ENCODE measurements around the gene EVI5L.
A peak's percentile ranks its signal among the peaks of the same experiment; 100 is the strongest.

EVI5L gene

DNA sequence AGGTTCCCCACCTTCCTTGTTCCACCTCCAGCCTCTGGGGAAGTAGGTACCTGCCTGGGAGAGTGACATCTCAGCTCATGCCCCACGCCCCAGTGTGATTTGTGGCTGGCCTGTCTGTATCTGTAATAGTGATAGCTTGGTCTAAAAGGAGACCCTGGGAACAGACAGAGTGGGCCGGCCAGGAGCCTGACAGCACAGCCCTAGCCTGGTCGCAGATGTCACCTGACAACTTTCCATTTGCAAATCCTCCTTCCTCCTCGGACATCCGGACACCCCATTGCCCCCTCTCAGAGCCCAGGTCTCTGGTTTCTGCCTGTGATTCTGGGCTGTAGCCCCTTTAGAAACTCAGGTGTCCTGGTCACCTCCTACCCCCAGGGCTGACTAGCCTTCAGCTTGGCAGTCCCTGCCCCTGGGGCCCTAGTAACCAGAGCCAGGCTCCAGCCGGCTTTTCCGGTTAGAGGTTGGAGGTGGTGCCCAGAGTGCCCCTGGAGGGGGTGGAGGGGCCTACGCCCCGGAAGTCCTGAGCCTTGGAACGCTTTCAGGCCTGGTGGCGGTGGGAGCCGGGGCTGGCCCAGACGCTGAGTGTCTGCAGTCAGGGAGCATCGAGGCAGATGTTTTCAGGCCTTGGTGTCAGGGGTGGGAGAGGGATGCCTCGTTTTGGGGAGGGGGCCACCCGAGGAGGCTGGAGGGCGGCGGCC is 64.7 kb downstream of the EVI5L start:
- no peak for DNase-seq (ENCODE audit: extremely low read depth in 1 of 2, low read depth in 1 of 2)

DNA sequence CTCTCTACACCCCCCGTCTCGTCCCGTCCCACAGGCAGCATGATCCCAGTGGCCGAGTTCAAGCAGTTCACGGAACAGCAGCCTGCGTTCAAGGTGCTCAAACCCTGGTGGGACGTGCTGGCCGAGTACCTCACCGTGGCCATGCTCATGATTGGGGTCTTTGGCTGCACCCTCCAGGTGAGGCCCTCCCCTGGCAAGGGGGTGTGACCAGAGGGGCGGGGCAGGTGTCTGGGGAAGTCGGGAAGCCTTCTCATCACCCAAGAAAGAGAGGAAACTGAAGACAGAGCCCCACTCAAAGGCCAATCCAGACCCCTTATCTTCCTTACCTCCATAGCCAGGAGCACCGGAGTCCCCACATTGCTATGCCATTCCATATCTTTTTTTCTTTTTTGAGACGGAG is 65.5 kb downstream of the EVI5L start:
- no peak for DNase-seq (ENCODE audit: extremely low read depth in 1 of 2, low read depth in 1 of 2)

DNA sequence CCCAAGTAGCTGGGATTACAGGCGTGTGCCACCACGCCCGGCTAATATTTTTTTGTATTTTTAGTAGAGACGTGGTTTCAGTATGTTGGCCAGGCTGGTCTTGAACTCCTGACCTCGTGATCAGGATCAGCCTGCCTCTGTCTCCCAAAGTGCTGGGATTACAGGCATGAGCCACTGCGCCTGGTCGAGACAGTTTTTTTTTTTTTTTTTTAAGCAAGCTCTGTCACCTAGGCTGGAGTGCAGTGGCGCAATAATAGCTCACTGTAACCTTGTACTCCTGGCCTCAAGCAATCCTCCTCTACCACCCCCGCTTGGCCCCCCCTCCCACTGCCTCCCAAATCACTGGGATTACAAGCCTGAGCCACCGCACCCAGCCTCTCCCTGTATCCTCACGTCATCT is 67.3 kb downstream of the EVI5L start:
- DNase-seq (ENCODE audit: extremely low read depth in 1 of 2, low read depth in 1 of 2), result no peak

DNA sequence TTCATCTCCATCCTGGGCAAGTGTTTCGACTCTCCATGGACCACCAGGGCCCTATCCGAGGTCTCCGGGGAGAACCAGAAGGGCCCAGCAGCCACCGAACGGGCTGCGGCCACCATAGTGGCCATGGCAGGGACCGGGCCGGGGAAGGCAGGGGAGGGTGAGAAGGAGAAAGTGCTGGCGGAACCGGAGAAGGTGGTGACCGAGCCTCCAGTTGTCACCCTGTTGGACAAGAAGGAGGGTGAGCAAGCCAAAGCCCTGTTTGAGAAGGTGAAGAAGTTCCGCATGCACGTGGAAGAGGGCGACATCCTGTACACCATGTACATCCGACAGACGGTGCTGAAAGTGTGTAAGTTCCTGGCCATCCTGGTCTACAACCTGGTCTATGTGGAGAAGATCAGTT is 68.9 kb downstream of the EVI5L start:
- DNase-seq (ENCODE audit: extremely low read depth in 1 of 2, low read depth in 1 of 2), result no peak

DNA sequence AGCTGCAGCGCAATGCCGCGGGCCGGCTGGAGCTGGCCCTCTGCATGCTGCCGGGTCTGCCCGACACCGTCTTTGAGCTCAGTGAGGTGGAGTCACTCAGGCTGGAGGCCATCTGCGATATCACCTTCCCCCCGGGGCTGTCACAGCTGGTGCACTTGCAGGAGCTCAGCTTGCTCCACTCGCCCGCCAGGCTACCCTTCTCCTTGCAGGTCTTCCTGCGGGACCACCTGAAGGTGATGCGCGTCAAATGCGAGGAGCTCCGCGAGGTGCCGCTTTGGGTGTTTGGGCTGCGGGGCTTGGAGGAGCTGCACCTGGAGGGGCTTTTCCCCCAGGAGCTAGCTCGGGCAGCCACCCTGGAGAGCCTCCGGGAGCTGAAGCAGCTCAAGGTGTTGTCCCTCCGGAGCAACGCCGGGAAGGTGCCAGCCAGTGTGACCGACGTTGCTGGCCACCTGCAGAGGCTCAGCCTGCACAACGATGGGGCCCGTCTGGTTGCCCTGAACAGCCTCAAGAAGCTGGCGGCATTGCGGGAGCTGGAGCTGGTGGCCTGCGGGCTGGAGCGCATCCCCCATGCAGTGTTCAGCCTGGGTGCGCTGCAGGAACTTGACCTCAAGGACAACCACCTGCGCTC is 69.8 kb downstream of the EVI5L start:
- no peak for DNase-seq (ENCODE audit: extremely low read depth in 1 of 2, low read depth in 1 of 2)

DNA sequence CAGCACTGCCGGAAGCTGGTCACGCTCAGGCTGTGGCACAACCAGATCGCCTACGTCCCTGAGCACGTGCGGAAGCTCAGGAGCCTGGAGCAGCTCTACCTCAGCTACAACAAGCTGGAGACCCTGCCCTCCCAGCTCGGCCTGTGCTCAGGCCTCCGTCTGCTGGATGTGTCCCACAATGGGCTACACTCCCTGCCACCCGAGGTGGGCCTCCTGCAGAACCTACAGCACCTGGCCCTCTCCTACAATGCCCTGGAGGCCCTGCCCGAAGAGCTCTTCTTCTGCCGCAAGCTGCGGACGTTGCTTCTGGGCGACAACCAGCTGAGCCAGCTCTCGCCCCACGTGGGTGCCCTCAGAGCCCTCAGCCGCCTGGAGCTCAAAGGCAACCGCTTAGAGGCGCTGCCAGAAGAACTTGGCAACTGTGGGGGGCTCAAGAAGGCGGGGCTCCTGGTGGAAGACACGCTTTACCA is 70.4 kb downstream of the EVI5L start:
- no peak for DNase-seq (ENCODE audit: extremely low read depth in 1 of 2, low read depth in 1 of 2)

DNA sequence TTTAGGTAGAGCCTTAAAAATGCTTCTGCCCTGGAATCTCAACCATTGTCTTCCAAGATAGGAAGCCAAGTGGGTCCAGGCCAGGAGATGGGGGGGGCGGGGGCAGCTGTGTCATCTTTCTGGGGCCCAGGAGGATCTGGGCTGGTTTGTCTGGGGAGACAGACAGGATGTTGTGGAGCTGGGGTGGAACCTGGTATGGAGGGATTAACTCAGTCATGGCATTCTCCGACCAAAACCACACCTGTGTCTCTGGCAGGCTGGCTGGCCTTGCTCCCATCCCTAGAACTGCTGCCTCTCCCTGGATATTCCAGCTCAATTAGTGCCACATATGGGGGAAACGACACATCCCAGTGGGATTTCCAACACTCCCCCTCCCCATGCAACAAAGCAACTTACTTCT is 70.9 kb downstream of the EVI5L start:
- DNase-seq (ENCODE audit: extremely low read depth in 1 of 2, low read depth in 1 of 2), result no peak

DNA sequence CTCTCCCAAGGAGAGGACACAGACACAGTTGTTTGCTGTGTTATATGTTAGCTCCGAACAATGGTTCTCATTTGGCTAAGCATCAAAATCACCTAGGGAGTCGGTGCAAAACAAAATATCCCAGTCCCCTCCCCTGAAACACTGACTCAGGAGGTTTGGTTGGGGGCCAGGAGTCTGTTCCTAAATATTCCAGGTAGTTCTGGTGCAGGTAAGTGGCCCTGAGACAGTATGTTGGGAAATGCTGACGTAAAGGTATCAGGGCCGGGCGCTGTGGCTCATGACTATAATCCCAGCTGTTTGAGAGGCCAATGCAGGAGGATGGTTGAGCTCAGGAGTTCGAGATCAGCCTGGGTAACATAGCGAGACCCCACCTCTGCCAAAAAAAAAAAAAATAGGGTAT is 71.3 kb downstream of the EVI5L start:
- no peak for DNase-seq (ENCODE audit: extremely low read depth in 1 of 2, low read depth in 1 of 2)

DNA sequence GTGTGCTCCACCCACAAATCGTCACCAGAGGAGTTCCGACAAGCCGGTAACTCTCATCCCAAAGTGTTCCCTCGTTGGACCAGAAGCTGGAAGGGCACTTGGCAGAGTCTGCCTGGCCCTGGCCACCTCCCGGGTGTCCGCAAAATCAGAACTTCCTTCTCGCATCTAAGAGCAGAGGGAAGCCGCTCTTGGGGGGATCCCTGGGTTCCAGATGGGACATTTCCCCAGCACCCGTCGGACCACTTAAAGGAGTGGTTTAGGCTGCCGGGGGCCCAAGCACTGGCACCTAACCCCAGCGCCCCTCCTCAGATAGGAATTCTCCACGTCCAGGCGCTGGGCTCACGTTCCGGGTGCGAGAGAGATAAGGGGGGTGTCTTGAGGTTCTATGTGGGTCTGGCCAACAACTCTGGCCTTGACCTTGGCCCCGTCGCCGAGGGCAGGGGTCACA is 72.8 kb downstream of the EVI5L start:
- DNase-seq (ENCODE audit: extremely low read depth in 1 of 2, low read depth in 1 of 2), result no peak

DNA sequence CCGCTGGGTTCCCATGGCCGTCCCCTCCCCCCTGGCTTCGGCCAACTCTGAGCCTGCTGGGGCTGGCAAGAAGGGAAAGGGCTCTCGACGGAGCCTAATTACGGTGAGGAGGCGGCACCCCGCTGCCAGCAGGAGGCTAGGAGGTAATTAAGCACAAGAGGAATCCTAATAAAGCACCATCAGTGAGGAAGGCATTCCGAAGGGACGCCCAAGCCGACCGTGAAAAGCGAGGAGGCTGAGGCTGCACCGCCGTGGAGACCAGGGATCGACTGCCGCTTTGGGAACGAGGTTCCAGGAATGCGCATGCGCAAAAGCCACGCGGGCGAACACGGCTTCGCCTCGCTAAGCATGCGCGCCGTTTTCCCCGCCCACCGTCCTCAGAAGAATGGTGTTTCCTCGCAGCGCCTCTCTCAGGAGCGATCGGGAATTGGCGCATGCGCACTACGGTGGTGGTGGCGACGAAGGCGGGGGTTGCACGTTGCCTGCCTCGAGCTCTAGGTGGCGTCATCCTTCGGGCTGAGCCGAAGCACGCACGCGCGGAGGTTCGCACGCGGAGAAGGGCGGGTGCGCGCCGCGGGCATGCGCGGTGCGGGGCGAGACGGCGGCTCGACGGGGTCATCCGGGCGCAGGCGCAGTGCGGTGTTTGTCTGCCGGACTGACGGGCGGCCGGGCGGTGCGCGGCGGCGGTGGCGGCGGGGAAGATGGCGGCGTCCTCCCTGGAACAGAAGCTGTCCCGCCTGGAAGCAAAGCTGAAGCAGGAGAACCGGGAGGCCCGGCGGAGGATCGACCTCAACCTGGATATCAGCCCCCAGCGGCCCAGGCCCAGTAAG is 73.4 kb downstream of the EVI5L start, which contains the start of gene MAP2K7:
Gene MAP2K7 (plus strand): TSS at position 634 of the 830 bp plus-strand sequence. CDS start 68 bp downstream, at position 702.
- peak; percentile 100 for DNase-seq (ENCODE audit: extremely low read depth in 1 of 2, low read depth in 1 of 2)

DNA sequence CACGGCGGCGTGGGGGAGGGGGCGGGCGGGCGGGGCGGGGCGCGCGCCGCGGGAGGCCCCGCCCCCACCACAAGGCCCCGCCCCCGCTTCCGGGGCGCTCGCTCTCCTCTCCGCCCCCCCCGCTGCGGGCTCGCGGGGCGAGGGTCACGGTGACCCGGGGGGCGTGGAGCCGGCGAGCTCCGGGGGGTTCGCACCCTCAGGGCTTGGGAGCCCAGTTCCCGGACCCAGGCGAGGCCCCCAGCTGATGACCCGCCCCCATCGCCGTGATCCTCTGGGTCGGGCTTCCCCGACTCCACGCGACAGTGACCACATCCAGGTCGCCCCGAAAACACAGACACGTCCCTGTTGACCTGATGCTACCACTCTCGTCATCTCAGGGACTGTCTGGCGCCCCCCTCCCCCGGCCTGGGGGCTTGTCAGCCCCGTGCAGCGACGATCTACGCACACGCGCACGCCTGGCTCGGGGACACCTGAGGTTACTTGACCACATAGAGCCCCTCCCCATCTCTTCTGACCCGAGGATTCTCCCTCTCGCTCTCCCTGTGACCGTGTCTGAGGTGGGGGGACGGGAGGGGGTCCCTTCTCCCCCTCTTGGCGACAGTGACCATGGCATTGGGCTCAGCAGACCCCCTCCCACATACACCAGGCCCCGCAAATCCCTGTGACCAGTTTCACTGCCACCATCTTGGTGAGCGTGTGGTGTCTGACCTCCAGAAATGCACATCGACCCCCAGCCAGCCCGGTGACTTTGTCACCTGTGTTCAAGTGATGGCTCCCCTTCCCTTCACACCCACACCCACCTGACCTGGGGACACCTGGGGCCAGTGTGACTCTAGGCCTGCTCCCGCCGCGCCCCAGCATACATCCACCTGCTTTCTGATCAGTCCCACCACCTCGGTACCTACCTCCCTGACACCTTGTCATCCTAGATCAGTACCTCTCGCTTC is 74.3 kb downstream of the EVI5L start:
- peak in 1 of 2 donors; percentile 45 for DNase-seq (ENCODE audit: extremely low read depth in 1 of 2, low read depth in 1 of 2)

DNA sequence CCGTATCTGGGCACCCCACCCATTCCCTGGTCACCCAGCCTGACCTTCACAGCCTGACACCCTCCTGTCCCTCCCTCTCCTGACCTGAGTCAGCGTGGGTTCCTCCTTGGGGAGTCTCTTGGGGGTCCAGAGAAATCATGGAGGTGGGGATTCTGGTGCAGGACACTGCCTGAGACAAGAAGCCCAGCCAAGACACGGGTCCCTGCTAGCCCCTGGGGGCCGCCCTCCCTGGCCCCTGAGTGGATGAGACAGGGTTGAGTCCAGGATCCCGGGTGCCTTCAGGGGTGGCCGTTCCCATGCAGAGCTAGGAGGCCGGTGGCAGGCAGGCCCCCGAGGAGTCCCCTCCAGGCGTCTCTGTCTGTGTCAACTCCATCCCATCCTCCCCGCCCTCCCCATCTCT is 75.2 kb downstream of the EVI5L start:
- DNase-seq (ENCODE audit: extremely low read depth in 1 of 2, low read depth in 1 of 2), result no peak

DNA sequence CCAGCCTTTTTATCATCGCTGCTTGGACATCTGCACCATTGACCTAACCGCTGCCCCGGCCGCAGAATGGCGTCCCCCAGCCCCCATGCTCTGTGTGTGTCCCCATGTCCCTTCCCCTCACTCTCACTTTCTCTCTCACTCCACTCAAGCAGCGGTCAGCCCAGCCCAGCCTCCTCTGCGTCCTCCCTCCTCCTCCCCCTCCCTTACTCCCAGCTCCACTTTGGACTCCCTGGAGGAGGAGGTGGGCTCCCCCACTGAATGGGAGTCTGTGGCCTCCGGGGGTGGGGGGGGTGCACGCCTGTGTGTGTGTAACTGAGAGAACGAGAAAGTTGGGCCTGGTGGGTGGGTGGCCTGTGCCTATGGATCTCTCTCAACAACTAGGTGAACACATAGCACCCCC is 75.8 kb downstream of the EVI5L start:
- DNase-seq (ENCODE audit: extremely low read depth in 1 of 2, low read depth in 1 of 2), result no peak

DNA sequence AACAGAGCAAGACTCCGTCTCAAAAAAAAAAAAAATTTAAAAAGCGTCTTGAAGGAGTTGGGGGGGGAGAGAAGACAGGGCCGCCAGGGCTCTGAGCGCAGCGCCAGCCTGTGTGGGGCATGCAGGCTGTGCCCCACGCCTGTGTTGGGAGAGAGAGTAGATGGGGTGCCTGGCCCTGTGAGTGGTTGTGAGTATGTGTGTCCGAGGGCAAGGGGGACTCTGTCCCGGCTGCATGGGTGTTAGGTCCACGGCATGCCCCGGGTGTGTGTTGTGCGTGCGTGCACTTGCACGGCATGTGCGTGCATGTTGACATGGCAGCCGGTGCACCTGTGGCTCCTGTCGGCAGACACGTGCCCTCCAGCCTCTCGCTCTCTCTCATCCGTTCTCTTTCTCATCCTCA is 77.1 kb downstream of the EVI5L start:
- no peak for DNase-seq (ENCODE audit: extremely low read depth in 1 of 2, low read depth in 1 of 2)

DNA sequence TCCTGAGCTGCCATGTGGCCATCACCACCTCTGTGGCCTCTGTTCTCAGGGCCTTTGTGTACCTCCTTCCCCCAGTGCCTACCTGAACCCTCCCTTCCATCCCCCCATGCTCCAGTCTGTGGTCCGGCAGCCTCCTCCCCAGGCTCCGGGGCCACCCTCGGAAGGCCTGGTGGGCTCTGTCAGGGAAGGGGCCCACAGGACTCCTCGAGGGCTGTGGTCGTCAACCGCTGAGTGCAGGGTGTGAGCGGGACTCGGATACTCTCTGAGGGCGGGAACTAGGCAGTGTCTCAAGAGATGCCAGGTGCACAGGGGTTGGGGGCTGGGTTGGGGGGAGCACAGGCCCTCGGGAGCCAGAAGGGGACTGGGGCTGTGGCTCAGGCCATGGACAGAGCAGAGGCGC is 77.5 kb downstream of the EVI5L start:
- no peak for DNase-seq (ENCODE audit: extremely low read depth in 1 of 2, low read depth in 1 of 2)

DNA sequence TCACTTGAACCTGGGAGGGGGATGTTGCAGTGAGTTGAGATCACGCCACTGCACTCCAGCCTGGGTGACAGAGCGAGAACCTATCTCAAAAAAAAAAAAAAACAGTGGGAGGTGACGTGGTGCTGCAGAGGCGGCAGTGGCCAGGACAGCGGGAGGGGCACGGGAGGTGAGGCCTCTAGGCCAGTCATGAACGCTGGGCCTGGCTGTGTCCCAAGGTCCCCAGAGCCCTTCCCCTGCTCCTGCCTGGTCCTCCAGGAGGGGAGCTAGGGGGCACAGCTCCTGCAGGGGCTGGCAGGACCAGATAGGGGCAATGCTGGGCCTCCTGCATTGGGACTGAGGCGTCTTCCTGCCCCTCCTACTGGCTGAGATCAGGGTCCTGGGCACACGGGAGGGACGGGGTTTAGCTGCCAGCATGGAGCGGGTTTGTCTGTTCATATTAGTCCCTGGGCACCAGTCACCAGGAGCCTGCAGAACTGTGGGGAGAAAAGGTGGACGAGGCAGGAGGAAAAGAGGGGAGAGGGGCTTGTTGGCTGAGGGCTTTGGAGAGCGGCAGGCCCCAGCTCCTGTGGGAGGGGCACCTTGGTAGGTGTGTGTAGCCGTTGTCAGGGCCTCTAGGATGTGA is 78.2 kb downstream of the EVI5L start:
- no peak for DNase-seq (ENCODE audit: extremely low read depth in 1 of 2, low read depth in 1 of 2)

DNA sequence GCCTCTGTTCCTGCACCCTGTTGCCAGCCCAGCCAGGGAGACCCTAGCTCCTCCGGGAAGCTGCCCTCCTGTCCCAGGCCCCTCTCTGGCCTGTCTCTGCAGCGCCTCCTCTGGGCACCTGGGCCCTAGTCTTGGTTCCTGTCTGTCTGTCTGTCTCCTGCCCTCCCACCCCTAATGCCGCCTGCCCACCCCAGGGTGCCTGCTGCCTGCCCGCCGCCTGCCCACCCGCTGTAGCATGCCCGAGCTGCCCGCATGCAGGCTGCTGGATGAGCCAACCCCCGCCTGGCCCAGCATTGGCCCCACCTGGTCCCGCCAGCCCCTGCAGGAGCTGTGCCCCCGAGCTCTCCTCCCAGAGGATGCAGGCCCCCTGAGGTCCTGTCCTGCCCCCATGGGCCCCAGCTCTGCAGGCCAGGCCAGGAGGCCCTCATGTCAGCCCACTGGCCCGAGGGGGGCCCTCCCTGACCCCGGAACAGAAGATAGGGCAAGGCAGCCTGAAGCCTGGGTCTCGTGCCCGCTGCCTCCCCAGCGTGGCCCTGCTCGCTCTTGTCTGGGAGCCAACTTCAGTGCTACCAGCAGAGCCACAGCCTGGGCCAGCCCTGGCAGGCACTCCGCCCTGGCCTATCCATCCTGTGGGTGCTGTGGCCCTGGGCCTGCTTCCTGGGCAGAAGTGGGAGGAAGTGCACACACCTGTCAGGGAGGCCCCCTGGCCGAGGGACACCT is 78.9 kb downstream of the EVI5L start:
- no peak for DNase-seq (ENCODE audit: extremely low read depth in 1 of 2, low read depth in 1 of 2)

DNA sequence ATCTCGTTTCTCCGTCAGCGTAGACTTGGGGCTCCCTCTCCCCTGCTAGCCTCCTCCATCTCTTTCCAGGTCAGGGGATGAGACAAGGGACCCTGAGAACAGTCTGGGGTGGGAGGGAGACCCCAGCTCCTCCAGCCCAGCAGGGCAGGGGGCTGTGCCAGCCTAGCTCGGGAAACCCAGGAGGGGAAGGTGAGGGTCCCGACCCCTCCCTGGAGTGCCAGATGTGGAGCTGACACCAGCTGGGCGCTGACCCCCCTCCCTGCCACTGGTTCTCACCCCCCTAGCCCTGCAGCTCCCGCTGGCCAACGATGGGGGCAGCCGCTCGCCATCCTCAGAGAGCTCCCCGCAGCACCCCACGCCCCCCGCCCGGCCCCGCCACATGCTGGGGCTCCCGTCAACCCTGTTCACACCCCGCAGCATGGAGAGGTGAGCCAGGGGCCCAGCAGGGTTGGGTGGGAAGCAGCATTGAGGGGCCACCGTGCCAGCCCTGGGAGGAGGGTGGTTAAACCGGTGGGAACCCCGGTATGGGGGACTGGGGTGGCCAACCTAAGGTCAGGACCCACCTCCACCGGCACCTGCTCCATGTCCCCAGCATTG is 79.6 kb downstream of the EVI5L start:
- no peak for DNase-seq (ENCODE audit: extremely low read depth in 1 of 2, low read depth in 1 of 2)
